SH-SY5Y (cell line): Measurements from ENCODE around the gene PREP.

Experiments used
- GATA2 ChIP-seq: IDR thresholded peaks from 2 replicates; pipeline ENCODE4 v1.6.1; 2011; ENCODE audit warnings: mild to moderate bottlenecking, low read depth, low read length
- GATA3 ChIP-seq: IDR thresholded peaks from 2 replicates; pipeline ENCODE4 v1.6.1; 2011; ENCODE audit warnings: low read depth, mild to moderate bottlenecking, low read length, moderate library complexity

DNA sequence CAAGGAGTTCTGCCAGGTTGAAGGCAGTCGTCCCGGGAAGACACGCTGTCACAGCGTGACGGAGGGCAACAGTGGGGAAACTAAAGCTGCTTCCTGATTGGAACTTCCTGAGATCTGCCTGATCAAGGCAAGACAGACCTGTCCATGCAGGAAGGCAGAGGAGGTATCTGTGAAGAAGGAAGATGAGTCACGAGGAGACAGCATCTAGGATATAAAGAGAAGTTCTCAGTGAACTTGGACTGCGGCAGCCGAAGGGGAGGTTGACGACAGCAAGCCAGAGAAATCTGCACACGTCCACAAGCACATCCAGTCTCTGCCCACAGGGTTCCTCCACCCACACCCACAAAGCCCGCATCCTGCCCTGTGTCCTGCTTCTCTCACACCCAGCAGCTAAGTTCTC is 38.6 kb downstream of the PREP start:
- TF ChIP-seq GATA3 (no peak), GATA2 (no peak)
